HepG2 (cell line): ENCODE data around the gene SCP2.

ENCODE experiments used
- ATF4 ChIP-seq, 2 experiments: fragments of 450-650 bp in 1 of 2; sonication (generic) in 1 of 2; formaldehyde crosslinking; IDR thresholded peaks; 2 replicates each; pipeline versions ENCODE4 v1.5.0 to v1.8.0; 2020 to 2022; ENCODE audit warnings: mild to moderate bottlenecking in 1 of 2, missing genetic modification reagents in 1 of 2
- CEBPB ChIP-seq: IDR thresholded peaks from 2 replicates; pipeline ENCODE4 v1.6.1; 2011; ENCODE audit warnings: low read depth, low read length, improper control_type of control experiment, borderline replicate concordance
- CREM ChIP-seq, 2 experiments: sonication (generic) in 1 of 2; formaldehyde crosslinking in 1 of 2; IDR thresholded peaks; 2 replicates each; pipeline versions ENCODE4 v1.4.0 to v1.6.1; 2016 to 2020; ENCODE audit warnings: antibody characterized with exemption in 1 of 2, mild to moderate bottlenecking in 1 of 2, missing genetic modification reagents in 1 of 2
- CTCF ChIP-seq: sonication (generic); formaldehyde crosslinking; IDR thresholded peaks from 2 replicates; pipeline ENCODE4 v1.5.0; 2020; ENCODE audit warnings: mild to moderate bottlenecking, missing genetic modification reagents, moderate library complexity
- EZH2 ChIP-seq: conservative IDR thresholded peaks from 2 replicates; pipeline ENCODE4 v1.6.1; 2012; ENCODE audit warnings: mild to moderate bottlenecking, low read depth, low read length, moderate library complexity
- NBN ChIP-seq: fragments of 450-650 bp; conservative IDR thresholded peaks from 2 replicates; pipeline ENCODE4 v1.6.1; 2017
- NR3C1 ChIP-seq: sonication (generic); formaldehyde crosslinking; IDR thresholded peaks from 2 replicates; pipeline ENCODE4 v1.4.0; 2020; ENCODE audit warnings: missing genetic modification reagents
- POLR2AphosphoS5 ChIP-seq: IDR thresholded peaks from 2 replicates; pipeline ENCODE4 v1.6.1; 2012; ENCODE audit warnings: low read depth, low read length
- SAFB2 ChIP-seq: sonication (generic); formaldehyde crosslinking; IDR thresholded peaks from 2 replicates; pipeline ENCODE4 v1.5.1; 2020; ENCODE audit warnings: missing genetic modification reagents, low read depth, mild to moderate bottlenecking, borderline replicate concordance
- ZNF121 ChIP-seq: sonication (generic); formaldehyde crosslinking; IDR thresholded peaks from 2 replicates; pipeline ENCODE4 v1.5.0; 2020; ENCODE audit warnings: mild to moderate bottlenecking, missing genetic modification reagents
- ZNF34 ChIP-seq: sonication (generic); formaldehyde crosslinking; IDR thresholded peaks from 2 replicates; pipeline ENCODE4 v1.4.0; 2020; ENCODE audit warnings: mild to moderate bottlenecking, missing genetic modification reagents, borderline replicate concordance
- ZNF513 ChIP-seq: sonication (generic); formaldehyde crosslinking; conservative IDR thresholded peaks from 2 replicates; pipeline ENCODE4 v1.5.0; 2020; ENCODE audit warnings: missing genetic modification reagents

GRCh38 chr1:53094533-53094919 is 167.4 kb downstream of the SCP2 start:
- TF ChIP-seq EZH2: no peak
- no peak for TF ChIP-seq NR3C1
- TF ChIP-seq CREM (IDR thresholded peaks at IDR 0.05): no peak
- TF ChIP-seq CREM (CRISPR knock-in tag; IDR thresholded peaks at IDR 0.05): no peak
- no peak for TF ChIP-seq ZNF513
- TF ChIP-seq ZNF121 (CRISPR knock-in tag): no peak
- no peak for TF ChIP-seq CTCF (CRISPR knock-in tag)
- TF ChIP-seq NBN: no peak
- no peak for TF ChIP-seq ZNF34
- no peak for TF ChIP-seq SAFB2 (CRISPR knock-in tag)
- TF ChIP-seq CEBPB: no peak
- no peak for TF ChIP-seq ATF4 (CRISPR knock-in tag; IDR thresholded peaks at IDR 0.05)
- no peak for TF ChIP-seq POLR2AphosphoS5
